Urinary bladder (tissue), 4 donors: ENCODE measurements around the gene CAPN7. TPM values are rescaled to one million over a fixed set of nuclear protein-coding genes. Genes with fewer than 3 reads are reported as not detected.
"Not testable (repeated sequence)": the region's sequence is repeated elsewhere in the genome, so short reads cannot be mapped to it uniquely, and the experiment has no call there.

ENCODE experiments used
- DNase-seq: peaks from one replicate; pipeline ENCODE4 v3.0.0-alpha.2; 2015; ENCODE audit errors: extremely low spot score
- H3K27ac ChIP-seq: one replicate; pipeline ENCODE4 v1.5.1; 2013; ENCODE audit warnings: low read depth, mild to moderate bottlenecking, moderate library complexity
- H3K36me3 ChIP-seq: one replicate; pipeline ENCODE4 v1.6.1; 2013; ENCODE audit warnings: mild to moderate bottlenecking, moderate library complexity; ENCODE audit not compliant: insufficient read depth
- H3K4me1 ChIP-seq: one replicate; pipeline ENCODE4 v1.6.1; 2013; ENCODE audit warnings: mild to moderate bottlenecking, moderate library complexity; ENCODE audit not compliant: insufficient read depth
- H3K4me3 ChIP-seq: one replicate; pipeline ENCODE4 v1.5.1; 2013; ENCODE audit warnings: low read depth, low read length
- WGBS: extraction: QIAGEN DNeasy Blood & Tissue Kit; methylation state at CpG from one replicate; pipeline ENCODE4 v1.1.7; 2013; 5-methylcytosine and 5-hydroxymethylcytosine counted together
- polyA plus RNA-seq: library from polyadenylated mRNA; stranded (reverse); fragments of 200-250 nt; gene quantifications from one replicate; pipeline ENCODE4 v1.2.3, GENCODE V29; 2013
- total RNA-seq: library from RNA; depleted of rRNA; stranded (reverse); fragments of >200 nt; gene quantifications from one replicate; pipeline ENCODE4 v1.2.3, GENCODE V29; 2014
- donor health status: healthy with polysubstance abuse.
- donor health status: healthy.

Gene CAPN7
- total RNA-seq (87.7 TPM), polyA plus RNA-seq (25.1 TPM)

DNA sequence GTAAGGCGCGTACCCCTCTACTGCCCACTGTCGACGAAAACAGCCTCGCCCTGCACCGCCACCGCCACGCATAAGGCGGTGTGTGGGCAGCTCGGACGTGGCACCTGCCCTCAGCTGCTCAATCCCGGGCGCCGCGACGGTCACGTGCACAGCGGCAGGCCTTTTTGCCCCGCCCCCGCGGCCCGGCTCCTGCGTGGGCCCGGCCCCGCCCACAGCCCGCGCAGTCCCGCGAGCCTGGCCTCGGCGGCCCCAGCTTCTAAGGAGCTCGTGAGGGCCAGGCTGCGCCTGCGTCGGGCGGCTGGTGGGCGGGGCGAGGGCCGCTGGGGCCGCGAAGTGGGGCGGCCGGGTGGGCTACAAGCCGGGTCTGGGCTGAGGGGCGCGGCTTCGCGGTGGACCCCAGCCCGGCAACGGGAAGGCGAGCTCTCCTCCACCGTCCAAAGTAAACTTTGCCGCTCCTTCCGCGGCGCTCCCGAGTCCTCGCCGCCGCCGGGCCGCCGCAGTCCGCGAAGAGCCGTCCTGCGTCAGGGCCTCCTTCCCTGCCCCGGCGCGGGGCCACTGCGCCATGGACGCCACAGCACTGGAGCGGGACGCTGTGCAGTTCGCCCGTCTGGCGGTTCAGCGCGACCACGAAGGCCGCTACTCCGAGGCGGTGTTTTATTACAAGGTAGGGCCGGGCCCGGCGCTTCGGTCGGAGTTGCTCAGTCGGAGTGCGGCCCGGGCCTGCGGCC, at the start of gene CAPN7:
CAPN7 (plus strand) TSS at position 313 of the 728 bp plus-strand sequence; CDS start at position 563, 250 bp downstream.
- Histone ChIP-seq H3K4me1 (peaks cover 2% of the 10 kb centered on the region), H3K4me3 (peak within 1 kb of the TSS; percentile 82), H3K36me3 (no peaks in the 10 kb centered on the region), H3K27ac (peak within 1 kb of the TSS; percentile 92)
- WGBS = under 1% methylated on average over 92 of the region's 92 CpGs
- DNase-seq = peak; percentile 77

DNA sequence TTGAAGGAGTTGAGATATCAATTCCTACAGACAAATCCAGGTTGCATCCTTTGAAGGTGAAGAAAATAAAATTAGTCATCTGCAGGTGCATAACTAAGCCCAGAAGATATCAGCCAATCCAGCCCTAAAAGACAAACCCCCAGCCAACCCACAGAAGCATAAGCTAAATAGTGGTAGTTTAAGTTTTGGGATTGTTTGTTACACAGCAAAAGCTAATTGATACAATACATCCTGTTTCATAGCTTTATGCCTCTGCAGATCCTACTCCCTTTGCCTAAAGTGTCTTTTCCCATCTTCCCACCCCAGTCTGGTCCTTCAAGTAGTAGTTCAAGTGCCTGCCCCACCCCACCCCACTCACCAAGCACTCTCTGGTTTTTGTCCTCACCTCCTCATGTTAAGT, 48.6 kb upstream of the CAPN7 start:
- H3K4me3 ChIP-seq = no peak overlapping the region
- no peaks in the 10 kb centered on the region for H3K36me3 ChIP-seq
- no peak overlapping the region for H3K27ac ChIP-seq
- DNase-seq = no peak
- no peaks in the 10 kb centered on the region for H3K4me1 ChIP-seq

DNA sequence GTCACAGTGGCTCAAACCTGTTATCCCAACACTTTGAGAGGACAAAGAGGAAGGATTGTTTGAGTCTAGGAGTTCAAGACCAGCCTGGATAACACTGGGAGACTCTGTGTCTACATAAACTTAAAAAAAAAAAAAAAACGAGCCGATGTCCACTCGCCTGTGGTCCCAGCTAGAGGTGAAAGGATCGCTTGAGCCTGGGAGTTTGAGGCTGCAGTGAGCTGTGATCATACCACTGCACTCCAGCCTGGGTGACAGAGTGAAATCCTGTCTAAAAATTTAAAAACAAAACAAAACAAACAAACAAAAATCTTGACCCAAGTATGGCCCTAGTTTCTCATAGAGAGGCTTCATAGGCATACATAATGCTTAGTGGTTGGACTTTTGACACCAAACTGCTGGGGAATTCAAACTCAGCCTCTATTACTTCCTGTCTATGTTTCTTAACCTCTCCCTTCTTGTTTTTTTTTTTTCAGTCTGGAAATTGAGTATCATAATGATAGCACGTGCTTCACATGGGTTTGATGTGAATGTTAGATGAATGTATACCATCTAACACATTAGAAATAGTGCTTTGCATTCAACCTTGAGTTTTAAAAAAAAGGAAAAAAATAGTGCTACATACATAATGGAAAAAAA, 46.4 kb upstream of the CAPN7 start:
- no peaks in the 10 kb centered on the region for H3K36me3 ChIP-seq
- DNase-seq = no peak
- 70% methylated on average over 5 of the region's 5 CpGs for WGBS
- no peak overlapping the region for H3K4me3 ChIP-seq
- no peaks in the 10 kb centered on the region for H3K4me1 ChIP-seq
- no peak overlapping the region for H3K27ac ChIP-seq

GRCh38 chr3:15160662-15161061, 45.4 kb upstream of the CAPN7 start:
- DNase-seq = no peak
- Histone ChIP-seq H3K4me1 (no peaks in the 10 kb centered on the region), H3K4me3 (no peak overlapping the region), H3K36me3 (no peaks in the 10 kb centered on the region), H3K27ac (no peak overlapping the region)
- WGBS = 83% methylated on average over 3 of the region's 3 CpGs

DNA sequence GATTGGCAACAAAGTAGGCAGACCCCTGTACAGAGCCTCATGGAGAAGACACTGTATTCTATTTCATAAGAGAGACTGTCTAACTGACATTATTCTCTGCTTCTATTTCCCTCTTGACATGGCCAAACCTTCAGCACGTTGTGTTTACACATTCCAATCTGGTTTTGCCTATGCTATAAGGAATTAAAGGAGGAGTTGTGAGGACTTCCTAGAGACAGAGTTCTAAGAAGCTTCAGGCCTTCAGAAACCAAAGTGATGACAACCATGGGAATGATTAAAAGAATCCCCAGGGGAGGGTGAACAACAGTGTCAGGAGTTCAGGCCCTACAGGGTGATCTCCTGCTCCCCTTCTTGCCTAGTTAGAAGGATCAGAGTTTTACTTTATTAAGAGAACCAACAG, 44.9 kb upstream of the CAPN7 start:
- no peaks in the 10 kb centered on the region for H3K36me3 ChIP-seq
- no peaks in the 10 kb centered on the region for H3K4me1 ChIP-seq
- 25% methylated on average over 1 of the region's 1 CpG for WGBS
- no peak overlapping the region for H3K4me3 ChIP-seq
- H3K27ac ChIP-seq = no peak overlapping the region
- no peak for DNase-seq

DNA sequence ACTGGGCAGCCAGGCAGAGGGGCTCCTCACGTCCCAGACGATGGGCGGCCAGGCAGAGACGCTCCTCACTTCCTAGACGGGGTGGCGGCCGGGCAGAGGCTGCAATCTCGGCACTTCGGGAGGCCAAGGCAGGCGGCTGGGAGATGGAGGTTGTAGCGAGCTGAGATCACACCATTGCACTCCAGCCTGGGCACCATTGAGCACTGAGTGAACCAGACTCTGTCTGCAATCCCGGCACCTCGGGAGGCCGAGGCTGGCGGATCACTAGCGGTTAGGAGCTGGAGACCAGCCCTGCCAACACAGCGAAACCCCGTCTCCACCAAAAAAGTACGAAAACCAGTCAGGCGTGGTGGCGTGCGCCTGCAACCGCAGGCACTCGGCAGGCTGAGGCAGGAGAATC, 42.4 kb upstream of the CAPN7 start:
- 94% methylated on average over 20 of the region's 24 CpGs for WGBS
- H3K36me3 ChIP-seq, H3K4me3 ChIP-seq, DNase-seq, H3K27ac ChIP-seq, H3K4me1 ChIP-seq: not testable (repeated sequence)

- no peak overlapping the region for H3K27ac ChIP-seq
- H3K36me3 ChIP-seq = no peaks in the 10 kb centered on the region
- no peaks in the 10 kb centered on the region for H3K4me1 ChIP-seq
- no peak for DNase-seq
- H3K4me3 ChIP-seq = no peak overlapping the region
- 68% methylated on average over 1 of the region's 1 CpG for WGBS
Measured at GRCh38 chr3:15164340-15164739, 41.7 kb upstream of the CAPN7 start.

DNA sequence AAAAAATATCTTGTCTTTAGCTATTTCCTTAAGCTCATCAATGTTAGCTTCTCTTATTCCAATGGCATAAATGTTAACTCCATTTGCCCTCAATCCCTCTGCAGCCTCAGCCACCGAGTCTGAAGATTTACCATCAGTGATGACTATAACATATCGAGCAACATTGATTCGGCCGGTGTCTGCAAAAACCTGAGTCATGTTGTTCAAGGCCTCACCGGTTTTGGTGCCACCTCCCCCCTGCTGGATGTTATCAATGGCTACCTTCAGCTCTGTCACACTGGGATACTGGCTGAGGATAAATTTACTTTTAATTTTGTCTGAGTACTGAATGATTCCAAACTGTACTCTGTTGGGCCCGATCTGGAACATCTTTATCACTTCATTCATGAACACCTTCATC, 41.0 kb upstream of the CAPN7 start:
- no peak overlapping the region for H3K4me3 ChIP-seq
- no peak for DNase-seq
- no peaks in the 10 kb centered on the region for H3K36me3 ChIP-seq
- H3K4me1 ChIP-seq = no peaks in the 10 kb centered on the region
- 91% methylated on average over 6 of the region's 6 CpGs for WGBS
- no peak overlapping the region for H3K27ac ChIP-seq

DNA sequence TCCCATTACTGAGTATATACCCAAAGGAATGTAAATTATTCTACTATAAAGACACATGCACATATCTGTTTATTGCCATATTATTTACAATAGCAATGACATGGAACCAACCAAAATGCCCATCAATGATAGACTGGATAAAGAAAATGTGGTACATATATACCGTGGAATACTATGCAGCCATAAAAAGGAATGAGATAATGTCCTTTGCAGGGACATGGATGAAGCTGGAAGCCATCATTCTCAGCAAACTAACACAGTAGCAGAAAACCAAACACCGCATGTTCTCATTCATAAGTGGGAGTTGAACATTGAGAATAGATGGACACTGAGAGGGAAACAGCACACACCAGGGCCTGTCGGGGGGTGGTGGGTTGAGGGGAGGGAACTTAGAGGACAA, 39.7 kb upstream of the CAPN7 start:
- H3K27ac ChIP-seq, H3K4me1 ChIP-seq: not testable (repeated sequence)
- WGBS = 95% methylated on average over 3 of the region's 3 CpGs

DNA sequence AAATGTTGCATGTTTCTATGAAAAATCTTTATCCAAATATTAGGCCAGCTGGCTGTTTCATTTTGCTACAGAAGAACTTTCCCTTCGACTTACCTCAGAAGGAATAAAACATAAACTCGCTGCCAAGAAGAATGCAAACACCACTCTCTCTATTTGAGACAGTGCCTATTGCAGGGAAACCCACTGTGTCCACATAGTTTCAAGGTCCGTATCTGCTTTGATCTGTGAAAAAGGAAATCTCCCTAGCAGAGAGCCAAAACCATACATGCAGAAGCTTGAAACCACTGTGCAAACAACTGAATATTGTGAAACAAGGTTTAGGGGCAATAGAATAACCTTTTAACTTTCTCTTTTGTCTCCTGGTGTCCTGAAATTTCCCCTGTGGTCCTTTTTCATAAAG, 35.0 kb upstream of the CAPN7 start:
- peak; percentile 29 for DNase-seq
- no peak overlapping the region for H3K27ac ChIP-seq
- no peaks in the 10 kb centered on the region for H3K36me3 ChIP-seq
- whole genome bisulfite sequencing = 19% methylated on average over 3 of the region's 3 CpGs
- no peak overlapping the region for H3K4me3 ChIP-seq
- no peaks in the 10 kb centered on the region for H3K4me1 ChIP-seq

More for the DNA sequence above, 39.7 kb upstream of the CAPN7 start:
- H3K4me3 ChIP-seq, DNase-seq, H3K36me3 ChIP-seq: not testable (repeated sequence)

DNA sequence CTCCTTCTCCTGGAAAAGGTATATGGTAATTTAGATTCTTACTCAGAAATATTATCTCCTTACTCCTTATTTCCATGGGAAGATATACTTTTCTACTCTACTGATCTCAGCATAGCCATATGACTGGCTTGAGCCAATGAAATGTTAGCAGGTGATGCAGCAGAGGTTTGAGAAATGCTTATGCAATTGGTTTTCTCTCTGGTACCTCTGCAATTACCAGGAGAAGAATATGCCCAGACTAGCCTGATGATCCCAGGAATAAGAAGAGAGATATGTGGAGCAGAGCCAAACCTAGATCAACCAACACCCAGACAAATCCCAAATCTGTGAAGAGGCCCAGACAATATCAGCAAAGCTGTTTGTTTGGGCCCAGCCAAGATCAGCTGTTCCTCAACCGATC, 33.2 kb upstream of the CAPN7 start:
- DNase-seq = no peak
- Histone ChIP-seq H3K4me1 (no peaks in the 10 kb centered on the region), H3K27ac (no peak overlapping the region), H3K4me3 (no peak overlapping the region), H3K36me3 (no peaks in the 10 kb centered on the region)
- WGBS = 82% methylated on average over 1 of the region's 1 CpG

DNA sequence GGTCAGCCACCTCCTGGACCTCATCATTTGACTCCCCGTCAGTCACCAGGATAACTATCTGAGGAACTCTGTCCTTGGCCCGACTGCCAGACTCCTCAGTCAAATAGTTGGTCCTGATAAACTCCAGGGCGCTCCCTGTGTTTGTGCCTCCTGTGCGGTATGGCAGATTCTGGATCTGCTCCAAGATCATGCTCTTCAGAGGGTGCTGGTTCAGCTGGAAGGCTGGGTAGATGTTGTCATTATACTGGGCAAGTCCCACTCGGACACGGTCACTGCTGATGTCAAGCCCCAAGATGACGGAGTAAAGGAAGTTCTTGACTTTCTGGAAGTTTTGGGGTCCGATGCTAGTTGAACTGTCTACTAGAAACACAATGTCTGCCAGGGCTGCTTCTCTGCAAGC, 31.1 kb upstream of the CAPN7 start:
- Histone ChIP-seq H3K4me3 (no peak overlapping the region), H3K36me3 (no peaks in the 10 kb centered on the region), H3K27ac (no peak overlapping the region), H3K4me1 (no peaks in the 10 kb centered on the region)
- DNase-seq = no peak
- 74% methylated on average over 8 of the region's 8 CpGs for WGBS

- Histone ChIP-seq H3K4me1 (no peaks in the 10 kb centered on the region), H3K27ac (no peak overlapping the region), H3K4me3 (no peak overlapping the region), H3K36me3 (no peaks in the 10 kb centered on the region)
- 94% methylated on average over 1 of the region's 1 CpG for WGBS
- no peak for DNase-seq
Measured at GRCh38 chr3:15175605-15176004, 30.4 kb upstream of the CAPN7 start.

- no peak overlapping the region for H3K27ac ChIP-seq
- H3K36me3 ChIP-seq = no peaks in the 10 kb centered on the region
- DNase-seq = no peak
- H3K4me1 ChIP-seq = no peaks in the 10 kb centered on the region
- 51% methylated on average over 6 of the region's 6 CpGs for WGBS
- no peak overlapping the region for H3K4me3 ChIP-seq
Measured at GRCh38 chr3:15180042-15180611, 25.9 kb upstream of the CAPN7 start.
